ENCODE measurements around the gene SCARF2.

Gene SCARF2

GRCh38 chr22:20403779-20404140, 33.9 kb downstream of the SCARF2 start:
- peak overlapping the region; percentile 58 for H3K27ac Mint-ChIP-seq (ENCODE audit: low read depth)
- H3K4me3 Mint-ChIP-seq: peak overlapping the region; percentile 55

DNA sequence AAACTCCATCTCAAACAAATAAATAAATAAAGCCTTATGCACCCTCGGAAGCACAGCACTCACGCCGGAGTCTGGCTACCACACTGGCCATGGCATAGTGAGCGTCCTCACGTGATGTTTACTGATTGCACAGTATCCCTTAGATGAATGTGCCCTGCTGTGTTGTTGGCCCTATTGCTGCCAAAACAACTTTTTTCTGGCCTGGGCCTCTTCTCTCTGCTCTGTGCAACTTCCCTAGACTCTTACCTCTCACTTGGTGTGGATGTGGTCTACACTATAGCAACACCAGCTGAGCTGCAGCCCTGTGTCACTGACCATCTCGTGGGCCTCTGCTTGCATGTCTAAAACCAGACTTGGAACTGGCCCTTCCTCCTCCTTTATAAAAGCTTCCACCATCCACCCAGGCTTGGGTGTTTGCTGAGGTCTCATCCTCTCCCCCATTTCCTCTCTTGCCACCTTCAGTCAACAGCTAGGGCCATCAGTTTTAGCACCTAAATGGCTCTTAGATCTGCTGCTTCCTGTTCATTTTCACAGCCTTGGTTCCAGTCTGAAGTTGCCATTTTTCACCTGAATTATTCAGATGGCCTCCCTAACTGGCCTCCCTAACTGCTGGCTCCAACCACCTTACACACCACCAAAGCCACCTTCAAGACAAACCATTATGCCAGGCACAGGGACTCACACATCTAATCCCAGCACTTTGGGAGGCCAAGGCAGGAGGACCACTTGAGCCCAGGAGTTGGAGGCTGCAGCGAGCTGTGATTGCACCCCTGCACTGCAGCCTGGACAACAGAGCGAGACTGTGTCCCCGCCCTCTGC, 34.5 kb downstream of the SCARF2 start:
- H3K27ac Mint-ChIP-seq (ENCODE audit: low read depth): peak overlapping the region; percentile 58

More at GRCh38 chr22:20403779-20404140, 33.9 kb downstream of the SCARF2 start:
- Mint-ChIP-seq H3K9me3 (peaks cover 6% of the 10 kb centered on the region), H3K27me3 (no peaks in the 10 kb centered on the region), H3K4me1 (peaks cover 27% of the 10 kb centered on the region), H3K36me3 (ENCODE audit: insufficient read depth) (peaks cover 17% of the 10 kb centered on the region)
- DNase-seq (ENCODE audit: low spot score in 2 of 2) (no peak), ATAC-seq (replicated peaks; ENCODE audit: extremely low read depth, poor library complexity, severe bottlenecking) (no peak)

GRCh38 chr22:20401376-20402014, 36.1 kb downstream of the SCARF2 start:
- Mint-ChIP-seq H3K27me3 (no peaks in the 10 kb centered on the region), H3K4me3 (no peak overlapping the region), H3K4me1 (peaks cover 39% of the 10 kb centered on the region), H3K36me3 (ENCODE audit: insufficient read depth) (peaks cover 11% of the 10 kb centered on the region), H3K27ac (ENCODE audit: low read depth) (no peak overlapping the region), H3K9me3 (peaks cover 6% of the 10 kb centered on the region)
- ATAC-seq (replicated peaks; ENCODE audit: extremely low read depth, poor library complexity, severe bottlenecking) (no peak), DNase-seq (ENCODE audit: low spot score in 2 of 2) (no peak)

More for the DNA sequence above, 34.5 kb downstream of the SCARF2 start:
- peaks cover 6% of the 10 kb centered on the region for H3K9me3 Mint-ChIP-seq
- peak overlapping the region; percentile 55 for H3K4me3 Mint-ChIP-seq
- H3K36me3 Mint-ChIP-seq (ENCODE audit: insufficient read depth): peaks cover 17% of the 10 kb centered on the region
- ATAC-seq (replicated peaks; ENCODE audit: extremely low read depth, poor library complexity, severe bottlenecking): peak; percentile 89
- peaks cover 27% of the 10 kb centered on the region for H3K4me1 Mint-ChIP-seq
- H3K27me3 Mint-ChIP-seq: no peaks in the 10 kb centered on the region
- no peak for DNase-seq (ENCODE audit: low spot score in 2 of 2)

DNA sequence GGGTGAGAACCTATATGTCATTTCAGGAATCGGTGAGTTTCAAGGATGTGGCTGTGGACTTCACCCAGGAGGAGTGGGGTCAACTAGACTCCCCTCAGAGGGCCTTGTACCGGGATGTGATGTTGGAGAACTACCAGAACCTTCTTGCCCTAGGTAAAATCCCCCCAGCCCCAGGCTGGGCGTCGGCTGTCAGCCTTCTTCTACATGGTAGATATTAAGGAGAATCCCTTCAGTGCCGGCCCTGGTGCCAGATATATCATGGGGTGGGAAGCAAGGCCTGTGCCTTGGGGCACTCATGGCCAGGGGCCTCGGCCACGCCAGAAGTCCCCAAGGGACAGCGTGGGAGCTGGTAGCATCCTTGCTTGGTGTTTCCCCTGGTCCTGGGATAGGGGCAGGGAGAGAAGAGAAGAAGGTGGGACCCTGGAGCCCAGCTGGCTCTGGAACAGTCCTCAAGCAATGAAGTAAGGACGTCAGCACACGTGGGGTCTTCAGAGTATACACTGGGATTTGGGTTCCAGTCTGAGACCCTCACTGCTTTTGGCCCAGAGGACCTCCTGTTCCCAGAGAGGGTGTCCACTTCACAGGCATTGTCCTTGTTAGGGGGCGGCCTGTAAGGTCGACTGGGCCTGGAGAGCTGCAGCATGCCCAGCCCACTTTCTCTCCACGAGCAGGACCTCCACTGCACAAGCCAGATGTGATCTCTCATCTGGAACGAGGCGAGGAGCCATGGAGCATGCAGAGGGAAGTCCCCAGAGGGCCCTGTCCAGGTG, 36.8 kb downstream of the SCARF2 start:
- DNase-seq (ENCODE audit: low spot score in 2 of 2): no peak
- peaks cover 8% of the 10 kb centered on the region for H3K36me3 Mint-ChIP-seq (ENCODE audit: insufficient read depth)
- no peak overlapping the region for H3K27ac Mint-ChIP-seq (ENCODE audit: low read depth)
- H3K4me1 Mint-ChIP-seq: peaks cover 46% of the 10 kb centered on the region
- no peak for ATAC-seq (replicated peaks; ENCODE audit: extremely low read depth, poor library complexity, severe bottlenecking)
- H3K9me3 Mint-ChIP-seq: peaks cover 6% of the 10 kb centered on the region
- no peak overlapping the region for H3K4me3 Mint-ChIP-seq
- no peaks in the 10 kb centered on the region for H3K27me3 Mint-ChIP-seq

GRCh38 chr22:20399866-20400605, 37.6 kb downstream of the SCARF2 start:
- H3K9me3 Mint-ChIP-seq: peaks cover 6% of the 10 kb centered on the region
- DNase-seq (ENCODE audit: low spot score in 2 of 2): no peak
- no peak overlapping the region for H3K4me3 Mint-ChIP-seq
- H3K27ac Mint-ChIP-seq (ENCODE audit: low read depth): no peak overlapping the region
- H3K36me3 Mint-ChIP-seq (ENCODE audit: insufficient read depth): peaks cover 8% of the 10 kb centered on the region
- H3K27me3 Mint-ChIP-seq: no peaks in the 10 kb centered on the region
- no peak for ATAC-seq (replicated peaks; ENCODE audit: extremely low read depth, poor library complexity, severe bottlenecking)
- H3K4me1 Mint-ChIP-seq: peaks cover 51% of the 10 kb centered on the region

DNA sequence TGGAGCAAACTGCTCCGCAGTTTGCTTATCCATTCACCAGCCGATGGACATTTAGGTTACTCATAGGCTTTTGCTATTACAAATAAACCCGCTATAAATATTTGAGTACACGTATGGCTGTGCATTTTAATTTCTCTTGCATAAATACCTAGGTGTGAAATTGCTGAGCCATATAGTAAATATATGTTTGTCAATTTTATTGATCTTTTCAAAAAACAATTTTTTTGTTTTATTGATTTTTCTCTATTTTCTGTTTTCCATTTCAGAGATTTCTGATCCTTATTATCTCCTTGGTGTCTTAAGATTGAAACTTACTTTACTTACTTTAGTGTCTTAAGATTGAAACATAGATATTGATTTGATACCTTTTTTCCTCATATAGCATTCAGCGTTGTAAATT, 39.2 kb downstream of the SCARF2 start:
- Mint-ChIP-seq H3K27ac (ENCODE audit: low read depth) (no peak overlapping the region), H3K4me3 (no peak overlapping the region), H3K4me1 (peaks cover 52% of the 10 kb centered on the region), H3K27me3 (no peaks in the 10 kb centered on the region), H3K36me3 (ENCODE audit: insufficient read depth) (peaks cover 5% of the 10 kb centered on the region), H3K9me3 (peaks cover 5% of the 10 kb centered on the region)
- no peak for ATAC-seq (replicated peaks; ENCODE audit: extremely low read depth, poor library complexity, severe bottlenecking)
- DNase-seq (ENCODE audit: low spot score in 2 of 2): no peak

- DNase-seq (ENCODE audit: low spot score in 2 of 2): no peak
- H3K36me3 Mint-ChIP-seq (ENCODE audit: insufficient read depth): peaks cover 5% of the 10 kb centered on the region
- no peaks in the 10 kb centered on the region for H3K9me3 Mint-ChIP-seq
- H3K27me3 Mint-ChIP-seq: no peaks in the 10 kb centered on the region
- no peak overlapping the region for H3K27ac Mint-ChIP-seq (ENCODE audit: low read depth)
- peaks cover 46% of the 10 kb centered on the region for H3K4me1 Mint-ChIP-seq
- H3K4me3 Mint-ChIP-seq: no peak overlapping the region
- ATAC-seq (replicated peaks; ENCODE audit: extremely low read depth, poor library complexity, severe bottlenecking): no peak
Observed at GRCh38 chr22:20397498-20397897, 40.1 kb downstream of the SCARF2 start.

- H3K36me3 Mint-ChIP-seq (ENCODE audit: insufficient read depth): peaks cover 6% of the 10 kb centered on the region
- no peaks in the 10 kb centered on the region for H3K9me3 Mint-ChIP-seq
- peaks cover 46% of the 10 kb centered on the region for H3K4me1 Mint-ChIP-seq
- H3K4me3 Mint-ChIP-seq: peak overlapping the region; percentile 26
- H3K27ac Mint-ChIP-seq (ENCODE audit: low read depth): peak overlapping the region; percentile 59
- no peak for DNase-seq (ENCODE audit: low spot score in 2 of 2)
- ATAC-seq (replicated peaks; ENCODE audit: extremely low read depth, poor library complexity, severe bottlenecking): no peak
- no peaks in the 10 kb centered on the region for H3K27me3 Mint-ChIP-seq
Observed at GRCh38 chr22:20396639-20397038, 41.0 kb downstream of the SCARF2 start.

DNA sequence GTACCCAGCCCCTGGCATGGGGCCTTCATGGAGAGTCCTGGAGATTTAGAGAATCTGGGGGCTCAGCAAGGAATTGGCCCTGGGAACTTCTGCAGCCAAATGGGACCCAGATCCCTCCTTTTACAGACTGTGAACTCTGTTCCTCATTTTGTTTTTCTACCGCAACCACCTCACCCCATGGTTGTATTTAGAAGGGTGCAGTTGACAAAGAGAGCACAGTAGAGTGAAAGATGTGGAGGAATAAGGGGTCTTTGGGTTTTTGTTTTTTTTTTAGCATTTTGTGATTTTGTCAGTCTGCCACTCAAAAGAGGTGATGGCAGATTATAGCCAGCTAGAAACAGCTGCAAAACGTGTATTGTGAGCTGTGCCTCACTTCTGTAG, 41.7 kb downstream of the SCARF2 start:
- ATAC-seq (replicated peaks; ENCODE audit: extremely low read depth, poor library complexity, severe bottlenecking): no peak
- H3K9me3 Mint-ChIP-seq: no peaks in the 10 kb centered on the region
- H3K27ac Mint-ChIP-seq (ENCODE audit: low read depth): no peak overlapping the region
- no peak for DNase-seq (ENCODE audit: low spot score in 2 of 2)
- H3K36me3 Mint-ChIP-seq (ENCODE audit: insufficient read depth): peaks cover 6% of the 10 kb centered on the region
- H3K27me3 Mint-ChIP-seq: no peaks in the 10 kb centered on the region
- H3K4me1 Mint-ChIP-seq: peaks cover 46% of the 10 kb centered on the region
- H3K4me3 Mint-ChIP-seq: peak overlapping the region; percentile 86

DNA sequence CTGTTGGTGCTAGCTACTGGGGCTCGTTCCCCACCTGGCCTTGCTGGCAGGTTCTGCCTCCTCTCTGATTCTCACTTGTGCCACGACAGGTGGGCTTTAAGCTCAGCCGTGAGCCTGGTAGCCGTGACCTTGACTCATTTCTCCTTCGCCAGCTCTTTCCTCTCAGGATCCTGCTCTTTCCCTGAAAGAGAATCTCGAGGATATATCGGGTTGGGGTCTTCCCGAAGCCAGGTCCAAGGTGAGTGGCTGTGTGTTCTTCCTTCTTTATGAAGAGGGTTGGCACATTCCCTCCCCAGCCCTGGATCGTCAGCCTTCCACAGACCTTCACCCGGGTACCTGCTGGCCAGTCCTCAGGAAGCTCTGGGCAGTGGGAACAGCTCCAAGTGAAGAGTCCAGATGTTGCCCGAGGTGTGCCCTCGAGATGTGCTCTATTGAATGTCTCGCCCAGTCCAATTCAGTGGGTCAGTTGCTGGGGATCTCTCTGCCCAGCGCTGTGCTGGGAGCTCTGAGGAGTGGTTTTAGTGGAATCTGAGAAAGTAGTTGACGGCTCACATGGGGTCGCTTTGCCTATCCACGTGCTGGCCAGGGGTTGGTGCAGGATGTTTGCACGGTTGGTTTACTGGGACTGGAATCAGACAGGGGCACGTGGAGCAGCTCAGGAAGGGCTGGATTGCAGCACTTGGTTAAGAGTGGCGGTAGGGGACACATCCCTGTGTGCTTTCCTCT, 42.3 kb downstream of the SCARF2 start:
- H3K9me3 Mint-ChIP-seq: no peaks in the 10 kb centered on the region
- no peaks in the 10 kb centered on the region for H3K27me3 Mint-ChIP-seq
- peaks cover 46% of the 10 kb centered on the region for H3K4me1 Mint-ChIP-seq
- peaks cover 4% of the 10 kb centered on the region for H3K36me3 Mint-ChIP-seq (ENCODE audit: insufficient read depth)
- no peak for DNase-seq (ENCODE audit: low spot score in 2 of 2)
- peak overlapping the region; percentile 86 for H3K4me3 Mint-ChIP-seq
- ATAC-seq (replicated peaks; ENCODE audit: extremely low read depth, poor library complexity, severe bottlenecking): no peak
- H3K27ac Mint-ChIP-seq (ENCODE audit: low read depth): peak overlapping the region; percentile 85

DNA sequence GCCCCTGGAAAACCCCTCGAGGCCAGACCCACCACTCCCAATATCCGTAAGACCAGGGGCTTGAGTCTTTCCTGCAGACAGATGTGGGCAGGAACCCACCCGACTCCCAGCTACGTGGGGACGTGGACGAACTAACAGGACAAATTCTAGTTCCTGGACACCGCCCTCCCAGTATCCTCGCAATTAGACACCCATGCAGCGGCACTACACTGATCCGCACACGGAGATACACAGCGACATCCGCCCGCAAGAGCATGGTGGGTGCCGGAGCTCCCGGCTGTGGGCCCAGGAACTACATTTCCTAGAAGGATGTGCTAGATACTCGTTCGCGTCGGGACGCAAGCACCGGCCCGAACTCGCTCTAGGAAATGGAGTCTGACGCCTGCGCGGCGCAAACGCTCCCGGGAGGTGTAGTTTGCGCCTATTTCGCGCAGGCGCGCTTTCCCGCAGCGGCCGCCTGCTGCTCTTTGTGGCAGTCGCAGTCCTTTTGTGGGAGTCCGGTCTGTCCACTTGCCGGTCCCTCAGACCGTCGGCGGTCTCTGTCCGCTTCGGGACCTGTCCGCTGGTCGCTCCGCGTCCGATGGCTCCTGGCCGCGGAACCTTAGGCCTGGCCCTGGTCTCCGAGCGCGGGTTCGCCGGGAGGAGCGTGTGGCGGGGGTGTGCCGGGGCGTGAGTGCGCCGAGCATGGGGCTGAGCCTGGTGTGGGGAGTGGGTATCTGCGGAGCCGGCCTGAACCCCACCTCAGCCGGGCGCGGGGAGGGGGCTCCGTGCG, 43.7 kb downstream of the SCARF2 start, which contains the start of gene ZNF74:
Gene ZNF74 (plus strand): TSS at position 447 of the 772 bp plus-strand sequence. CDS start 478 bp downstream, outside the sequence.
- H3K4me3 Mint-ChIP-seq: peak within 1 kb of the TSS; percentile 86
- DNase-seq (ENCODE audit: low spot score in 2 of 2) (peak; percentile 60 to 71), ATAC-seq (replicated peaks; ENCODE audit: extremely low read depth, poor library complexity, severe bottlenecking) (peak; percentile 95)
- no peaks in the 10 kb centered on the region for H3K27me3 Mint-ChIP-seq
- H3K36me3 Mint-ChIP-seq (ENCODE audit: insufficient read depth): peaks cover 3% of the 10 kb centered on the region
- H3K4me1 Mint-ChIP-seq: peaks cover 38% of the 10 kb centered on the region
- peak within 1 kb of the TSS; percentile 85 for H3K27ac Mint-ChIP-seq (ENCODE audit: low read depth)
- H3K9me3 Mint-ChIP-seq: no peaks in the 10 kb centered on the region
